Activated CD4-positive, CD25-positive, alpha-beta regulatory T cell treated with anti-CD3 and anti-CD28 coated beads, Interleukin-2, amount 50 U/mL, for 16 hours (primary cell): ENCODE measurements around the gene FIP1L1.

Experiments
- DNase-seq: peaks from one replicate; pipeline ENCODE4 v3.0.0-alpha.2; 2020; ENCODE audit warnings: low read depth, low spot score

FIP1L1 gene

GRCh38 chr4:53476232-53477037 lies 99.0 kb downstream of the FIP1L1 start:
- no peak for DNase-seq

DNA sequence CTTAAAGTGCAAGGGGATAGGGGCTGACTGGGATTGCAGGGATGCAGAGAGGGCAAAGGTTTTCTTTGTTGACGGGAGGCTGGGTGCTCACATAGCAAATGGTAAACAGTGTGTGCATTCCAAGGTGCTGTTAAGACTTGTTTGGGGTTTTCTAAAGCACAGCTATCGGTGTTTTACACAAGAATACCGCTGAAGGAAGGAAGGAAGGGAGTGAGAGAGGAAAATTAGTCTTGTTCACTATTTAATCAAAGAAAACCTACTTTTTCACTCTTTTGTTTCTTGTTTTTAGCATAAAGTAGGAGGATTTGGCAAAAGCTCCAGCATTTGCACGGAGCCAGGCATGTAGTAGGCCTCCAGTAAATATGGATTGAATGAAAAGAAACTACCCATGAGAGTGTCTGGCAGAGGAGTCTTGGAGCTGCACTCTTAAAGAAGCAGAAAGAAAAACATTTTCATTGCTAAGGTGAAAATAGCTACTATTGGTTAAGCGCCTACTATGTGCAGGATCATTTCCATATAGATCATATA lies 99.7 kb downstream of the FIP1L1 start:
- DNase-seq = no peak

- no peak for DNase-seq
Measured at GRCh38 chr4:53477636-53478035, 100.2 kb downstream of the FIP1L1 start.

DNA sequence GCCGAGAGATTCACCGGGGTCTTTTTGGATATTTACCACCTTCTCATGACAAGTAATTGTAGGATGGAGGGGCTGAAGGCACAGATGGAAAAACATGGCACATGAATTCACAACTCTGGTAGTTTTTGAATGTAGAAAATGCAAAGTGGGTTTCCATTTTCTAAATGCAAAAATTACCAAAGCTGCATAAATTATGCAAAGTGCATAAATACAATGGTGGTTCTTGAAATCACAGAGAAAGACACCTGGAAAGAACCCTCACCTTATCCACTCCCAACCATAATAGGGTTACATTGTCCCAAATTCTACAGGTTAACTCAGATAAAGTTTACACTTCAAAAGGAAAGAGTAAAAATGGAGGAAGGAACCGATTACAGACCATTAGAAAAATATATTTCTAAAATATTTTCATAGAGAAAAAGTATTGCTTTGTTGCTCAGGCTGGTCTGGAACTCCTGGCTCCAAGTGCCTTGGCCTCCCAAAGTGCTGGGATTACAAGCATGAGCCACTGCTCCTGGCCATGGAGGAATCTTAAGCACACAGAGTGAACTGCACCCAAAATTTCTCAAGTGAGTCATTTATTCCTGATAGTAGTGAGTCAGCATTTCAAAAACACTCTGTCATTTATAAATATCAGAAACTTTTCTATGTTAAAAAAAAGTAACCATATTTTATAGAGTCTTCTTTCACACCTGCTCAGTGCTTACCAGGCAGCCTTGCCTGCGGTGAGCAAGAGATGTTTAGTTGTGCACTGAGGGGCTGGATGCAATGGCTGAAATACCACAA lies 101.4 kb downstream of the FIP1L1 start:
- DNase-seq = no peak

- no peak for DNase-seq
Measured at GRCh38 chr4:53479736-53480525, 102.5 kb downstream of the FIP1L1 start.

DNA sequence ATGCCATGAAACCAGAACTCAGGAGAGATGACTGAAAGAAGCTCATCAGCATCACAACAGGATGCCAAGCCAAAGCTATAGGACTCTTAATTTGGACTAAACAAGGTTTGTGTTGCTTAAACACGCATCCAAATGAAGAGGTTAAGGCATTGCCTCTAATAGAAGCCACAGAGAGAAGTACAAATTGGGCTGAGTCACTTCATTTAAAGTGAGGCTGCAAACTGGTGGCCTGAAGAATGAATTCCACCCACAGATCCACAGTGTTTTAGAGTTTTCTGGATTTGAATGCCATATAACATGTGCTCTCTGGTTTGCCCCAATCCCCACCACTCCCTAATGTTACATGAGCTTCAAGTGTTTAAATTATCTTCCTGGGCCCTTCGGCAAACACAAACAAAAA lies 103.5 kb downstream of the FIP1L1 start:
- DNase-seq = no peak

GRCh38 chr4:53481586-53481985 lies 104.1 kb downstream of the FIP1L1 start:
- DNase-seq = no peak

DNA sequence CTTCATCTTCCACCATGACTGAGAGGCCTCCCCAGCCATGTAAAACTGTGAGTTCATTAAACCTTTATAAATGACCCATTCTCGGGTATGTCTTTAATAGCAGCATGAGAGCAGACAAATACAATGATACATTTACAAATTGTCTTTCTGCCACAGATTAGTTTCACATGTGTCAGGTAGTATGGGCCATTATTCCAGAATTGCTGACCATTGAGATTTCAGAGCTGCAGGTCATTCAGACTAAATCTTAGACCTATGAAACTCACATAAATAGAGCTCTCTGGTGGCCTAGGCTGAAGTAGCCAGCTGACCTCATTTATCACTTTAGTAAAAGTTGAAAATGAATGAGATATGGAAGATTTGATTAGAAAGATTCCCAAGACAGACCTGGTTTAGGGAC lies 105.8 kb downstream of the FIP1L1 start:
- DNase-seq = no peak

GRCh38 chr4:53484911-53485657 lies 107.6 kb downstream of the FIP1L1 start:
- no peak for DNase-seq

DNA sequence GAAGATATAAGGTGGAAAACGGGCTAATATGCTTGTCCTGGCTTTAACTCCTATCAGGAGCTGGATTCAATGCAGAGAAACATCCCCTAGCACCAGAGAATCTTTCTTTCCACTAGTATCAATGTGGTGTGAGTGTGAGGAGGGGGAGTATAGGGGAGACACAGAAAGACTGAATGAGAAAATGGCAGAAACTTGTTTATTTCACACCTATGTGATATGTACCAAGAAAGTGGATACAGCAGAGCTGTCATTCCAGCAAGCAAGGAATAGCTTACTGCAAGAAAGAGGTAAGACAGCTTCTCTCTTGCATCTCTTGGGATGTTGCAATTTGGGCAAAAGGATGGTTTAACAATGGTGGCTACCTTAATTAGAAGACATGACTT lies 108.2 kb downstream of the FIP1L1 start:
- DNase-seq = no peak

- DNase-seq = no peak
Measured at GRCh38 chr4:53487766-53488165, 110.3 kb downstream of the FIP1L1 start.

DNA sequence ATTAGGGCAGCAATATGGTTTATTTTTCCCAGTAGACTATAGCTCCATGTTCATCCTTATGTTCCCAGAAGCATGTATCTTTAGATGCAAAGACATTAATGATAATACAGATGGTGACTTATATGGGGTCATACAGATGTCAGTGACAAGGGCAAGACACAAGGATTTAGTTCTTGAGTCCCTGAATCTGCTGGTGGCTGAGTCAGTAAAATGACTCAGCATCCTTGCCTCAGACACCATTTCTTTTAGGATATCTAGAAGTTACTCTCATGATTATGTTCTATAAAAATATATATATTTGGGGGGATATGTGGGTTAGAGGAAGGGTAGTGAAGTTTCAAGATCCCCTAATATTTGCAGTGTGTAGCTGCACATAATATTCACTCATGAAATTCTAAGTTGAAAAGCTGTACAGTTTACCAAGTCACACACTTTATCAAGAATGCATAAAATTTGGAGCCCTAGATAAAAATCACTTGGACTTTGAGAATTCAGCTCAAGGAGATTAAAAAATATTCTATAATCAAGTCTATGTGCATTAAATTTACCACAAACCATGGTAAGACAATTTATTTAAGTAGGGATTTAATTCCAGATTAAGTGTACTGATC lies 111.9 kb downstream of the FIP1L1 start:
- DNase-seq = no peak

- DNase-seq = no peak
Measured at GRCh38 chr4:53490161-53490956, 112.9 kb downstream of the FIP1L1 start.

DNA sequence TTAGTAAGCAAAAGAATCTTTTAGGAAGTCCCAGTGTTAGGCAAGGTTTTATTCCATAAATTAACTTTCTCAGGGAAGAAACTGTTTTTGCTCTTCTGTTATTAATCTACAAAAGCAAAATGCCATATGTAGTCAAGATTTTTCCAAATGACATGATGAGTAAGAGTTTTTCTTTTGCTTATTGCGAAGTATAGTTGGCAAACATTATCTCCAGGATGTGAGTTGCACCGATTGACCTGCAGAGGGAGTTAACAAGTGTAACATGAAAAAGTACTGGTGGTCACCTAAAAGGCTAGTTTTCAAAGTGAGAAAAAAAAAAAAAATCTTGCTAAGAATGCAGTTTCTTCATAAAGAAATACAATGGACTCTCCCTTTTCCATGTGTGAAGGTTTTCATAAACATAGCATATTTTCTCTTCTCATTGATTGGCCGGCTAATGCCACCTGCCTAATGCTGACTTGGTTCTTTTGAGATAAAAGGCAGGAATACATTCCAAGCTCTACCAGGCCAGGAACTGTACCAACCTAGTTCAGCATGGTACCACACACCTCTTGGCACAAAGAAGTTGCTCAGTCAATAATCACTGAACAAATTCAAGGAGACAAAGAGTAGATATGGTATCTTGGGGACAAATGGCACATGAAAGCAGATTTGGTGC lies 113.7 kb downstream of the FIP1L1 start:
- DNase-seq = no peak

DNA sequence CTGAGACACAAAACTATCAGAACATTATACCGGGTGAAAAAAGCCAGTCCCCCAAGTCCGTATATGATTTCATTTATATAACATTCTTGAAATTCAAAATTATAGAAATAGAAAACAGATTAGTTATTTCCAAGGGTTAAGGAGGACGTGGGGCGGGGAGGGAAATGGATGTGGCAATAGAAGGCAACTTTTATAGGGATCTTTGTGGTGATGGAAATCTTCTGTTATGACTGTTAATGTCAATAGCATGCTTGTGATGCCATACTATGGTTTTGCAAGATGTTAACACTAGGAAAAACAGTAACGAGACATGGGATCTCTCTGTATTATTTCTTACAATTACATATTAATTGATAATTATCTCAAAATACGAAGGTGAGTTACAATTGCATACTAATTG lies 117.4 kb downstream of the FIP1L1 start:
- DNase-seq = no peak

DNA sequence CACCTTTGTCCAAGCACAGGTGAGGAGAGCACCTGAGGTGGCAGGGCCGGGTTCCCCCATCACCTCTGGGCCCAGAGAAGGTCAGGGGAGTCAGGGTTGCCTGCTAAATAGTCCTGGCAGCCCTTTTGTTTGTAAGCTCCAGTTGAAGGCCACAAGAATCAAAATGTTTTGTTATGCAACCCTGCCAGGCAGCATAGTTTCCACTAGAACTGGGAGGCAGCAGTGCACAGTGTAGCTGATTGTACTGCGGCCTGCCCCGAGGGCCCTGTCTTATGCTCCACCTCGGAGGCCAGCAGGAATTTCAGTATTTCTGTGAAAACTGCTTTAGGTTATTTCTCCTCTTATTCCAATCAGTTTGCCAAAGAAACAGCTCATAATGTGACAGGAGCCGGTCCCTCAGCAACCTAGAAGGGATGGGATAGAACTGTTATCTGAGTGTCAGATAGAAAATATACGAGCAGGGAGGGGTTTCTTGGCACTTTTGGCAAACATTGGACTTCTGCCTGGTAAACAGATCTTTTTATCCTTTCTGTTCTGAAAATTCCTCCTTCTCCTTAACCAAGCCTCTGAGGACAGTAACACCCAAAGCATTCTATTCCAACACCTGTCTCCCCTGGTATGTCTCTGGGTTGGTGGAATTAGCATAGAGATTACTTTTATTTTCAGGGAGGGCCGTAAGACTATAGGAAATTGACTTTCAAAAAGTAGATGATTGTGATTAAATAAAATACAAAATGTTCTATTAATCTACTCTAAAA lies 120.2 kb downstream of the FIP1L1 start:
- DNase-seq = no peak

- no peak for DNase-seq
Measured at GRCh38 chr4:53498706-53499105, 121.3 kb downstream of the FIP1L1 start.

- no peak for DNase-seq
Measured at GRCh38 chr4:53499791-53500190, 122.3 kb downstream of the FIP1L1 start.

- DNase-seq = no peak
Measured at GRCh38 chr4:53500546-53500945, 123.1 kb downstream of the FIP1L1 start.
